Measurements from ENCODE around the gene DAZL. TPM values are rescaled to one million over a fixed set of nuclear protein-coding genes. Genes with fewer than 3 reads are reported as not detected.

The DAZL gene
- total RNA-seq, 4 donors from 2014 or later, result not detected

DNA sequence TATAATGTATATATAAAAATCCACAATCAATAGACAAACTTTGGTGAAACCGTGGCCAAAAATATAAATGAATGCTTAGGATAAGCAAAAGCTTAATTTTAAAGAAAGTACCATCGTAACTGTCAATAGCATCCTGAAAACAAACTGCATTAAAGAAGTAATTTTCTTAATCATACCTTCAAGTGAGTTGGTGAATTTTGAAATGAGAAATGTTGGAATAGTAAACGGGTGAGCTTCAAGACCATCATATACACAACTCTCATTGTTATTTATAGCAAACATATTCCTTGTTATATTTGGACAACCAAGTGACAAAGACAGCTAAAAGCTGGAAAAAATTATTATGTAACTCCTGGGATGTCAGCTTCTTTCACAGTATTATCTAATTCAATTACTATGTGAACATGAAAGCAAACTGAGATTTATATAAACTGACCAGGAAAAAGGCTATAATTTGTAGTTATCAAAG, 3.7 kb downstream of the DAZL start:
- TF ChIP-seq POLR2A (IDR thresholded peaks at IDR 0.05), result no peak
- TF ChIP-seq, protein P1, sequence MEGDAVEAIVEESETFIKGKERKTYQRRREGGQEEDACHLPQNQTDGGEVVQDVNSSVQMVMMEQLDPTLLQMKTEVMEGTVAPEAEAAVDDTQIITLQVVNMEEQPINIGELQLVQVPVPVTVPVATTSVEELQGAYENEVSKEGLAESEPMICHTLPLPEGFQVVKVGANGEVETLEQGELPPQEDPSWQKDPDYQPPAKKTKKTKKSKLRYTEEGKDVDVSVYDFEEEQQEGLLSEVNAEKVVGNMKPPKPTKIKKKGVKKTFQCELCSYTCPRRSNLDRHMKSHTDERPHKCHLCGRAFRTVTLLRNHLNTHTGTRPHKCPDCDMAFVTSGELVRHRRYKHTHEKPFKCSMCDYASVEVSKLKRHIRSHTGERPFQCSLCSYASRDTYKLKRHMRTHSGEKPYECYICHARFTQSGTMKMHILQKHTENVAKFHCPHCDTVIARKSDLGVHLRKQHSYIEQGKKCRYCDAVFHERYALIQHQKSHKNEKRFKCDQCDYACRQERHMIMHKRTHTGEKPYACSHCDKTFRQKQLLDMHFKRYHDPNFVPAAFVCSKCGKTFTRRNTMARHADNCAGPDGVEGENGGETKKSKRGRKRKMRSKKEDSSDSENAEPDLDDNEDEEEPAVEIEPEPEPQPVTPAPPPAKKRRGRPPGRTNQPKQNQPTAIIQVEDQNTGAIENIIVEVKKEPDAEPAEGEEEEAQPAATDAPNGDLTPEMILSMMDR (IDR thresholded peaks at IDR 0.05), result no peak
- H3K9me3 ChIP-seq, result no peaks in the 10 kb centered on the region
- H3K27me3 ChIP-seq, result no peaks in the 10 kb centered on the region
- H3K4me1 ChIP-seq, result no peaks in the 10 kb centered on the region
- no peaks in the 10 kb centered on the region for H3K36me3 ChIP-seq
- no peak overlapping the region for H3K4me3 ChIP-seq
- DNase-seq, result no peak
- no peak overlapping the region for H3K27ac ChIP-seq

GRCh38 chr3:16600780-16601536, 4.3 kb downstream of the DAZL start:
- no peaks in the 10 kb centered on the region for H3K9me3 ChIP-seq
- peak; percentile 83 to 95 (median 86) for DNase-seq
- no peaks in the 10 kb centered on the region for H3K4me1 ChIP-seq
- H3K36me3 ChIP-seq, result no peaks in the 10 kb centered on the region
- no peak overlapping the region for H3K27ac ChIP-seq
- no peak overlapping the region for H3K4me3 ChIP-seq
- TF ChIP-seq, protein P1 (IDR thresholded peaks at IDR 0.05), result peak; percentile 51 to 93 (median 89)
- TF ChIP-seq POLR2A (IDR thresholded peaks at IDR 0.05), result no peak
- H3K27me3 ChIP-seq, result no peaks in the 10 kb centered on the region

- Histone ChIP-seq H3K27me3 (no peaks in the 10 kb centered on the region), H3K27ac (no peak overlapping the region), H3K36me3 (no peaks in the 10 kb centered on the region), H3K4me3 (no peak overlapping the region), H3K9me3 (no peaks in the 10 kb centered on the region), H3K4me1 (no peaks in the 10 kb centered on the region)
- TF ChIP-seq, protein P1 (IDR thresholded peaks at IDR 0.05), result no peak
- TF ChIP-seq POLR2A (IDR thresholded peaks at IDR 0.05), result no peak
- no peak for DNase-seq
These were observed 5.5 kb downstream of the DAZL start for GRCh38 chr3:16599694-16600093.

DNA sequence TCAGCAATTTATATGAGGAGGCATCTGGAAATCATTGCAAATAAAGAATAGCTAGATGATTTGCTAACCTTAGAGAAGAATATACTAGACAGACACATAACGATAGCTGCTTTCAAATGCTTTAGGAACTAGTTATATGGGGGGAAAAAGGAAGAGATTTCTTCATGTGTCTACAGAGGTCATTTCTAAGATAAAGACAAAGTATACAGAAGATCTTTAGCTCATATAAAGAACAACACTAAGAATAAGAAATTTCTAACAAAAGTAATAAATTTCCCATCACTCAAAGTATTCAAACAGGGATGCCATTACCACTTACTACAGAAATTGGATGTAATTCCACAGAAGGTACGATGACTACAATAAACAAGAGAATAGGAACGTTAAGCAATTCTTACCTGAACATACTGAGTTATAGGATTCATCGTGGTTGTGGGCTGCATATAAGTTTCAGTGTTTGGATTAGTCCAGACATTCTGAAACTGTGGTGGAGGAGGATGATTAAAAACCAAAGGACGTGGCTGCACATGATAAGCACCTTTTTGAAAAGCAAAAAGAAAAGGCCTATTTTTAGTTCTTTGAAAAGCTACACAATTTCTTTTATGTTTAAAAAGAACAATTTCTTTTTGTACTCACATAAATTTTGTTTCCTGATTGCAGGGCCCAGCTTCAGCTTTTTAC, 8.7 kb downstream of the DAZL start:
- TF ChIP-seq, protein P1 (IDR thresholded peaks at IDR 0.05), result no peak
- TF ChIP-seq POLR2A (IDR thresholded peaks at IDR 0.05), result no peak
- no peak overlapping the region for H3K27ac ChIP-seq
- H3K4me1 ChIP-seq, result no peaks in the 10 kb centered on the region

DNA sequence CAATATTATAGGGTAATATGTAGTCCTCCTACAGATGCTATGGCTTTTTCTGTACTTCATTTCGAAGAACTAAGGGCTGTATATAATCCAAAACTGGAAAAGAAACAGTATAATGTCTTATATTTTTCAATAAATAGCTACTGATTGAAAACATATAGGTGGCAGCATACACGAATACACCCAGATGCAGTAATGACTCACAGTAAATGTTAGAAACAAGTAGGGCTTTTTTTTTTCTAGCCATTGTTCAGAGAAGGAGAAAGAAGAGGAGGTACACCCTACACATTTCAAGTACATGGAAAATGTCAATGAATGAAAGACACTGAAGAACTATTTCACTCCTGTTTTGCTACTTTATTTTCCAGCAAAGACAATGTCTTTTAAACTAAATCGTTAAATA, 9.4 kb downstream of the DAZL start:
- Histone ChIP-seq H3K4me3 (no peak overlapping the region), H3K36me3 (no peaks in the 10 kb centered on the region), H3K9me3 (no peaks in the 10 kb centered on the region), H3K27me3 (no peaks in the 10 kb centered on the region), H3K27ac (no peak overlapping the region), H3K4me1 (no peaks in the 10 kb centered on the region)
- DNase-seq, result no peak
- TF ChIP-seq, protein P1 (IDR thresholded peaks at IDR 0.05), result no peak
- no peak for TF ChIP-seq POLR2A (IDR thresholded peaks at IDR 0.05)

More for the DNA sequence above, 8.7 kb downstream of the DAZL start:
- Histone ChIP-seq H3K27me3 (no peaks in the 10 kb centered on the region), H3K4me3 (no peak overlapping the region), H3K36me3 (no peaks in the 10 kb centered on the region), H3K9me3 (no peaks in the 10 kb centered on the region)
- DNase-seq, result no peak

Data from Peyer's patch (tissue), 4 donors.